Activated CD4-positive, alpha-beta T cell treated with anti-CD3 and anti-CD28 coated beads, Interleukin-2, amount 10 ng/mL, durations not matched to agents 7 days and 5 days (primary cell): Measurements from ENCODE around the gene OSBPL3. TPM values are rescaled to one million over a fixed set of nuclear protein-coding genes. Genes with fewer than 3 reads are reported as not detected.

Experiments
- CTCF ChIA-PET: fragments of 350-600 bp; sonication (Branson Sonifier 250); formaldehyde crosslinking; loops from one replicate; lab custom pipeline; 2021; ENCODE audit warnings: antibody characterized with exemption; lab: Charles Lee
- POLR2A ChIA-PET: fragments of 350-600 bp; sonication (Branson Sonifier 250); formaldehyde crosslinking; loops from one replicate; lab custom pipeline; 2021; ENCODE audit warnings: antibody characterized with exemption; lab: Charles Lee
- DNase-seq: peaks from one replicate; pipeline ENCODE4 v3.0.0-alpha.2; 2020
- H3K27ac Mint-ChIP-seq: one replicate; pipeline ENCODE4 v1.8.0; 2021; ENCODE audit warnings: mild to moderate bottlenecking, moderate library complexity, mixed read lengths
- H3K27me3 Mint-ChIP-seq: one replicate; pipeline ENCODE4 v1.8.0; 2021; ENCODE audit warnings: mixed read lengths
- H3K36me3 Mint-ChIP-seq: one replicate; pipeline ENCODE4 v1.8.0; 2021; ENCODE audit warnings: low read depth, mixed read lengths
- H3K4me1 Mint-ChIP-seq: one replicate; pipeline ENCODE4 v1.8.0; 2021; ENCODE audit warnings: mixed read lengths
- H3K4me3 Mint-ChIP-seq: one replicate; pipeline ENCODE4 v1.8.0; 2021; ENCODE audit warnings: mild to moderate bottlenecking, moderate library complexity, mixed read lengths
- H3K9me3 Mint-ChIP-seq: one replicate; pipeline ENCODE4 v1.8.0; 2021; ENCODE audit warnings: mixed read lengths
- total RNA-seq, 2 experiments: library from RNA; stranded (reverse); gene quantifications; one replicate each; pipeline ENCODE4 v1.2.3, GENCODE V29; 2021

OSBPL3 gene
- total RNA-seq, 2 experiments from 2014 or later, result 77.5 to 77.9 TPM

GRCh38 chr7:24965831-24966708 is 13.9 kb downstream of the OSBPL3 start:
- ChIA-PET POLR2A (interaction anchor here (0.6 kb wide), 1 partner anchor 69 kb away, joined by 5 read pairs; no protein-coding TSS in a partner anchor), CTCF (interaction anchor here (1.0 to 5.3 kb wide), 3 partner anchors 13 to 18 kb away, joined by 3 to 27 read pairs (median 3); partner anchors contain the start of gene OSBPL3)
- Mint-ChIP-seq H3K27me3 (no peaks in the 10 kb centered on the region), H3K27ac (peak overlapping the region; percentile 70), H3K9me3 (peaks cover 2% of the 10 kb centered on the region), H3K4me3 (peak overlapping the region; percentile 15), H3K36me3 (peaks cover 19% of the 10 kb centered on the region), H3K4me1 (peaks cover 68% of the 10 kb centered on the region)
- peak; percentile 40 for DNase-seq

- H3K9me3 Mint-ChIP-seq, result peaks cover 2% of the 10 kb centered on the region
Observed at GRCh38 chr7:24964191-24964590, 15.8 kb downstream of the OSBPL3 start.

GRCh38 chr7:24963218-24963617 is 16.8 kb downstream of the OSBPL3 start:
- ChIA-PET POLR2A (no interaction called here), CTCF (interaction anchor here (0.8 to 1.6 kb wide), 6 partner anchors 10 to 140 kb away, joined by 3 to 8 read pairs (median 4); partner anchors contain the start of gene OSBPL3)
- H3K4me1 Mint-ChIP-seq, result peaks cover 75% of the 10 kb centered on the region
- peak; percentile 15 for DNase-seq
- no peak overlapping the region for H3K27ac Mint-ChIP-seq
- H3K4me3 Mint-ChIP-seq, result no peak overlapping the region
- H3K27me3 Mint-ChIP-seq, result no peaks in the 10 kb centered on the region
- H3K36me3 Mint-ChIP-seq, result peaks cover 32% of the 10 kb centered on the region
- peaks cover 2% of the 10 kb centered on the region for H3K9me3 Mint-ChIP-seq

More at GRCh38 chr7:24964191-24964590, 15.8 kb downstream of the OSBPL3 start:
- Mint-ChIP-seq H3K27ac (no peak overlapping the region), H3K4me1 (peaks cover 69% of the 10 kb centered on the region), H3K36me3 (peaks cover 31% of the 10 kb centered on the region), H3K27me3 (no peaks in the 10 kb centered on the region), H3K4me3 (no peak overlapping the region)
- no peak for DNase-seq
- CTCF ChIA-PET, result interaction anchor here (1.0 to 5.3 kb wide), 5 partner anchors 10 to 144 kb away, joined by 3 to 27 read pairs (median 3); partner anchors contain the start of gene OSBPL3
- POLR2A ChIA-PET, result no interaction called here

- POLR2A ChIA-PET, result no interaction called here
- no peak overlapping the region for H3K27ac Mint-ChIP-seq
- H3K4me3 Mint-ChIP-seq, result no peak overlapping the region
- peaks cover 72% of the 10 kb centered on the region for H3K4me1 Mint-ChIP-seq
- no peaks in the 10 kb centered on the region for H3K27me3 Mint-ChIP-seq
- no peak for DNase-seq
- CTCF ChIA-PET, result interaction anchor here (0.8 to 1.6 kb wide), 6 partner anchors 9 to 68 kb away, joined by 3 to 8 read pairs (median 4); partner anchors contain the start of gene OSBPL3
- peaks cover 32% of the 10 kb centered on the region for H3K36me3 Mint-ChIP-seq
- H3K9me3 Mint-ChIP-seq, result peaks cover 2% of the 10 kb centered on the region
Observed at GRCh38 chr7:24962418-24962962, 17.5 kb downstream of the OSBPL3 start.

- no peak overlapping the region for H3K27ac Mint-ChIP-seq
- POLR2A ChIA-PET, result interaction anchor here (0.7 kb wide), 1 partner anchor 8 kb away, joined by 5 read pairs; no protein-coding TSS in a partner anchor
- H3K36me3 Mint-ChIP-seq, result peaks cover 42% of the 10 kb centered on the region
- H3K4me1 Mint-ChIP-seq, result peaks cover 52% of the 10 kb centered on the region
- no peak overlapping the region for H3K4me3 Mint-ChIP-seq
- peaks cover 2% of the 10 kb centered on the region for H3K9me3 Mint-ChIP-seq
- H3K27me3 Mint-ChIP-seq, result no peaks in the 10 kb centered on the region
- DNase-seq, result no peak
- CTCF ChIA-PET, result interaction anchor here (0.7 to 1.6 kb wide), 4 partner anchors 10 to 134 kb away, joined by 3 to 7 read pairs (median 3); no protein-coding TSS in a partner anchor
Observed at GRCh38 chr7:24959735-24960485, 20.1 kb downstream of the OSBPL3 start.

GRCh38 chr7:24958399-24958798 is 21.6 kb downstream of the OSBPL3 start:
- Mint-ChIP-seq H3K36me3 (peaks cover 33% of the 10 kb centered on the region), H3K9me3 (peaks cover 2% of the 10 kb centered on the region), H3K4me3 (no peak overlapping the region), H3K27me3 (no peaks in the 10 kb centered on the region), H3K27ac (no peak overlapping the region), H3K4me1 (peaks cover 48% of the 10 kb centered on the region)
- ChIA-PET POLR2A (no interaction called here), CTCF (no interaction called here)
- DNase-seq, result no peak

- Mint-ChIP-seq H3K36me3 (peaks cover 24% of the 10 kb centered on the region), H3K27me3 (no peaks in the 10 kb centered on the region), H3K27ac (no peak overlapping the region), H3K4me1 (peaks cover 38% of the 10 kb centered on the region), H3K9me3 (no peaks in the 10 kb centered on the region), H3K4me3 (no peak overlapping the region)
- CTCF ChIA-PET, result interaction anchor here (0.9 kb wide), 1 partner anchor 14 kb away, joined by 3 read pairs; no protein-coding TSS in a partner anchor
- POLR2A ChIA-PET, result no interaction called here
- DNase-seq, result no peak
Observed at GRCh38 chr7:24956021-24956420, 24.0 kb downstream of the OSBPL3 start.

GRCh38 chr7:24955313-24955712 is 24.7 kb downstream of the OSBPL3 start:
- peaks cover 22% of the 10 kb centered on the region for H3K36me3 Mint-ChIP-seq
- no peaks in the 10 kb centered on the region for H3K9me3 Mint-ChIP-seq
- H3K27me3 Mint-ChIP-seq, result no peaks in the 10 kb centered on the region
- H3K4me3 Mint-ChIP-seq, result no peak overlapping the region
- POLR2A ChIA-PET, result no interaction called here
- H3K27ac Mint-ChIP-seq, result peak overlapping the region; percentile 16
- H3K4me1 Mint-ChIP-seq, result peaks cover 36% of the 10 kb centered on the region
- CTCF ChIA-PET, result interaction anchor here (0.9 kb wide), 1 partner anchor 15 kb away, joined by 3 read pairs; no protein-coding TSS in a partner anchor
- DNase-seq, result no peak

GRCh38 chr7:24952464-24952863 is 27.5 kb downstream of the OSBPL3 start:
- DNase-seq, result no peak
- Mint-ChIP-seq H3K27me3 (no peaks in the 10 kb centered on the region), H3K27ac (no peak overlapping the region), H3K9me3 (no peaks in the 10 kb centered on the region), H3K4me3 (no peak overlapping the region), H3K4me1 (peaks cover 35% of the 10 kb centered on the region), H3K36me3 (peaks cover 25% of the 10 kb centered on the region)
- CTCF ChIA-PET, result interaction anchor here (1.0 to 1.2 kb wide), 3 partner anchors 10 to 14 kb away, joined by 3 to 4 read pairs (median 4); no protein-coding TSS in a partner anchor
- POLR2A ChIA-PET, result no interaction called here

- CTCF ChIA-PET, result interaction anchor here (1.0 to 1.1 kb wide), 2 partner anchors 11 to 15 kb away, joined by 3 to 4 read pairs; no protein-coding TSS in a partner anchor
- Mint-ChIP-seq H3K27ac (no peak overlapping the region), H3K36me3 (peaks cover 26% of the 10 kb centered on the region), H3K4me3 (no peak overlapping the region), H3K27me3 (no peaks in the 10 kb centered on the region), H3K4me1 (peaks cover 39% of the 10 kb centered on the region), H3K9me3 (no peaks in the 10 kb centered on the region)
- POLR2A ChIA-PET, result no interaction called here
- no peak for DNase-seq
Observed at GRCh38 chr7:24951441-24951980, 28.5 kb downstream of the OSBPL3 start.

GRCh38 chr7:24949884-24950283 is 30.1 kb downstream of the OSBPL3 start:
- H3K36me3 Mint-ChIP-seq, result peaks cover 23% of the 10 kb centered on the region
- H3K4me1 Mint-ChIP-seq, result peaks cover 44% of the 10 kb centered on the region
- no peaks in the 10 kb centered on the region for H3K27me3 Mint-ChIP-seq
- H3K9me3 Mint-ChIP-seq, result no peaks in the 10 kb centered on the region
- ChIA-PET CTCF (interaction anchor here (0.9 to 1.0 kb wide), 2 partner anchors 10 to 92 kb away, joined by 3 read pairs; no protein-coding TSS in a partner anchor), POLR2A (interaction anchor here (0.8 kb wide), 1 partner anchor 580 kb away, joined by 3 read pairs; no protein-coding TSS in a partner anchor)
- no peak overlapping the region for H3K4me3 Mint-ChIP-seq
- H3K27ac Mint-ChIP-seq, result no peak overlapping the region
- no peak for DNase-seq
